PC-3 (cell line): ENCODE measurements around the gene TPD52L1.

Experiments
- CTCF ChIP-seq: fragments of 300-600 bp; sonication (generic); conservative IDR thresholded peaks from 2 replicates; pipeline ENCODE4 v1.5.1; 2017; ENCODE audit warnings: antibody characterized with exemption, low read depth, mild to moderate bottlenecking, low read length
- EZH2 ChIP-seq: fragments of 300-600 bp; sonication (generic); IDR thresholded peaks from one replicate; pipeline ENCODE4 v1.6.1; 2017; ENCODE audit warnings: antibody characterized with exemption, mild to moderate bottlenecking, low read length; ENCODE audit not compliant: unreplicated experiment

- no peak for TF ChIP-seq CTCF
- no peak for TF ChIP-seq EZH2
Observed at GRCh38 chr6:125138083-125138482, 15.5 kb upstream of the TPD52L1 start.
